ENCODE measurements around the gene ZSWIM5. TPM values are rescaled to one million over a fixed set of nuclear protein-coding genes. Genes with fewer than 3 reads are reported as not detected.
A peak's percentile ranks its signal among the peaks of the same experiment; 100 is the strongest.

Gene ZSWIM5
- total and polyA plus RNA-seq, 9 of the 15 experiments (the other 6 are each of a cell fraction or from before 2014, with no cell fraction given): under 0.01 to 0.07 (median 0.03) TPM; not detected in 3

DNA sequence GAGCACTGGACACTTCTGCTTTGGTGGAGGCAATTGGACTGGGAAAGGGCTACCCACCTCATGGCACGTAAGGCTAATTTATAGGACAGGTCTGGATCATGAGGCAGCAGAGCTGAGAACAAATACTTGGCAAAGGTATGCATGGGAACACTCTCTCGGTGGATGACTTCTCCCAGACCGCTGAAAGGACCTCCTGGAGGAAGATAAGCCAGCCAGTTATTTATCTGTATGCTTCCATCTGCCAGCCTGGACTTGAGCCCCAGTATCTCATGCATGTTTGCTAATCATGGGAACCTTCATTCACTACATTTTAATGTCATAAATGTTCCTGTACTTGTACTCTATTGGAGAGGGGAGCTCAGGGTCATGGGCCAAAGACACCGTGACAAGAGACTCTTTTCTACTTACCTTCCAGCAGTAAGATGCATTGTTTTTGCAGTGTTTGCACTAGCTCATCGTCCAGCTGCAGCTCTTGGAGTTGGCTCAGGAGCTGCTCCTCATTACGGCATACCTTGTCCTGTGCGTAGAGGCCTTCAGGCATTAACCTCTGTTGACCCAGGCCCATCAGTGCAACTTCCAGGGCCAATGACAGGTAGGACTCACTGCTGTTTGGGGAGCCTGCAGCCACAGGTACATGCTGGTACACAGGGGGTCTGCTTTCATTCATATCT is 170.6 kb downstream of the ZSWIM5 start (continued):
- TF ChIP-seq, protein P1, sequence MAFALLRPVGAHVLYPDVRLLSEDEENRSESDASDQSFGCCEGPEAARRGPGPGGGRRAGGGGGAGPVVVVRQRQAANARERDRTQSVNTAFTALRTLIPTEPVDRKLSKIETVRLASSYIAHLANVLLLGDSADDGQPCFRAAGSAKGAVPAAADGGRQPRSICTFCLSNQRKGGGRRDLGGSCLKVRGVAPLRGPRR (CRISPR knock-in tag; IDR thresholded peaks at IDR 0.05): no peak
- TF ChIP-seq HSF4 (CRISPR knock-in tag; IDR thresholded peaks at IDR 0.05; ENCODE audit: borderline replicate concordance): 0 out of 2 replicates have a peak, but pooled peaks have one; percentile 8
- TF ChIP-seq ZNF324 (CRISPR knock-in tag; IDR thresholded peaks at IDR 0.05): no peak
- TF ChIP-seq FIP1L1 (IDR thresholded peaks at IDR 0.05; ENCODE audit: low read depth, low read length, poor library complexity, severe bottlenecking): no peak
- no peak for TF ChIP-seq ZNF407 (IDR thresholded peaks at IDR 0.05; ENCODE audit: low read depth)
- TF ChIP-seq ZNF165 (CRISPR knock-in tag; IDR thresholded peaks at IDR 0.05; ENCODE audit: borderline replicate concordance): 0 out of 2 replicates have a peak, but pooled peaks have one; percentile 26
- 0 out of 4 replicates have a peak, but pooled peaks of 1 of the 2 experiments have one; percentile 26 for TF ChIP-seq MLLT1 (IDR thresholded peaks at IDR 0.05)
- no peak for TF ChIP-seq KAT8 (IDR thresholded peaks at IDR 0.05; ENCODE audit: low read depth)
- no peak for TF ChIP-seq ZNF316 (IDR thresholded peaks at IDR 0.05)
- TF ChIP-seq ZNF696 (CRISPR knock-in tag; conservative IDR thresholded peaks at IDR 0.05): no peak
- no peak for TF ChIP-seq ZNF253 (CRISPR knock-in tag; conservative IDR thresholded peaks at IDR 0.05)
- TF ChIP-seq MCM7 (IDR thresholded peaks at IDR 0.05): no peak
- peak; percentile 87; the same call in 1 of the 2 replicates for TF ChIP-seq ZNF766 (CRISPR knock-in tag; conservative IDR thresholded peaks at IDR 0.05)
- TF ChIP-seq SNIP1 (IDR thresholded peaks at IDR 0.05; ENCODE audit: low read depth): no peak
- TF ChIP-seq, protein P2, sequence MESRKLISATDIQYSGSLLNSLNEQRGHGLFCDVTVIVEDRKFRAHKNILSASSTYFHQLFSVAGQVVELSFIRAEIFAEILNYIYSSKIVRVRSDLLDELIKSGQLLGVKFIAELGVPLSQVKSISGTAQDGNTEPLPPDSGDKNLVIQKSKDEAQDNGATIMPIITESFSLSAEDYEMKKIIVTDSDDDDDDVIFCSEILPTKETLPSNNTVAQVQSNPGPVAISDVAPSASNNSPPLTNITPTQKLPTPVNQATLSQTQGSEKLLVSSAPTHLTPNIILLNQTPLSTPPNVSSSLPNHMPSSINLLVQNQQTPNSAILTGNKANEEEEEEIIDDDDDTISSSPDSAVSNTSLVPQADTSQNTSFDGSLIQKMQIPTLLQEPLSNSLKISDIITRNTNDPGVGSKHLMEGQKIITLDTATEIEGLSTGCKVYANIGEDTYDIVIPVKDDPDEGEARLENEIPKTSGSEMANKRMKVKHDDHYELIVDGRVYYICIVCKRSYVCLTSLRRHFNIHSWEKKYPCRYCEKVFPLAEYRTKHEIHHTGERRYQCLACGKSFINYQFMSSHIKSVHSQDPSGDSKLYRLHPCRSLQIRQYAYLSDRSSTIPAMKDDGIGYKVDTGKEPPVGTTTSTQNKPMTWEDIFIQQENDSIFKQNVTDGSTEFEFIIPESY (CRISPR knock-in tag; IDR thresholded peaks at IDR 0.05): no peak
- peak; percentile 46; the same call in 1 of the 2 replicates for TF ChIP-seq ZNF583 (CRISPR knock-in tag; IDR thresholded peaks at IDR 0.05)
- TF ChIP-seq GABPB2 (CRISPR knock-in tag; conservative IDR thresholded peaks at IDR 0.05): no peak
